Activated naive CD8-positive, alpha-beta T cell treated with anti-CD3 and anti-CD28 coated beads, Interleukin-2, amount 50 U/mL, for 24 hours (primary cell): ENCODE results near the gene DLGAP4.

Source experiments
- ATAC-seq: fragments of 150-1000 bp; cut with Tn5 transposase; one replicate; pipeline ENCODE4 v1.10.0; 2021
- DNase-seq: peaks from one replicate; pipeline ENCODE4 v3.0.0; 2021
- H3K27ac Mint-ChIP-seq: one replicate; pipeline ENCODE4 v1.8.0; 2021; ENCODE audit warnings: mild to moderate bottlenecking, mixed read lengths
- H3K27me3 Mint-ChIP-seq: one replicate; pipeline ENCODE4 v1.8.0; 2021; ENCODE audit warnings: mixed read lengths
- H3K36me3 Mint-ChIP-seq: one replicate; pipeline ENCODE4 v1.8.0; 2021; ENCODE audit warnings: low read depth, mixed read lengths
- H3K4me1 Mint-ChIP-seq: one replicate; pipeline ENCODE4 v1.8.0; 2021; ENCODE audit warnings: mixed read lengths
- H3K4me3 Mint-ChIP-seq: one replicate; pipeline ENCODE4 v1.8.0; 2021; ENCODE audit warnings: mild to moderate bottlenecking, moderate library complexity, mixed read lengths
- H3K9me3 Mint-ChIP-seq: one replicate; pipeline ENCODE4 v1.8.0; 2021; ENCODE audit warnings: mixed read lengths

The DLGAP4 gene

DNA sequence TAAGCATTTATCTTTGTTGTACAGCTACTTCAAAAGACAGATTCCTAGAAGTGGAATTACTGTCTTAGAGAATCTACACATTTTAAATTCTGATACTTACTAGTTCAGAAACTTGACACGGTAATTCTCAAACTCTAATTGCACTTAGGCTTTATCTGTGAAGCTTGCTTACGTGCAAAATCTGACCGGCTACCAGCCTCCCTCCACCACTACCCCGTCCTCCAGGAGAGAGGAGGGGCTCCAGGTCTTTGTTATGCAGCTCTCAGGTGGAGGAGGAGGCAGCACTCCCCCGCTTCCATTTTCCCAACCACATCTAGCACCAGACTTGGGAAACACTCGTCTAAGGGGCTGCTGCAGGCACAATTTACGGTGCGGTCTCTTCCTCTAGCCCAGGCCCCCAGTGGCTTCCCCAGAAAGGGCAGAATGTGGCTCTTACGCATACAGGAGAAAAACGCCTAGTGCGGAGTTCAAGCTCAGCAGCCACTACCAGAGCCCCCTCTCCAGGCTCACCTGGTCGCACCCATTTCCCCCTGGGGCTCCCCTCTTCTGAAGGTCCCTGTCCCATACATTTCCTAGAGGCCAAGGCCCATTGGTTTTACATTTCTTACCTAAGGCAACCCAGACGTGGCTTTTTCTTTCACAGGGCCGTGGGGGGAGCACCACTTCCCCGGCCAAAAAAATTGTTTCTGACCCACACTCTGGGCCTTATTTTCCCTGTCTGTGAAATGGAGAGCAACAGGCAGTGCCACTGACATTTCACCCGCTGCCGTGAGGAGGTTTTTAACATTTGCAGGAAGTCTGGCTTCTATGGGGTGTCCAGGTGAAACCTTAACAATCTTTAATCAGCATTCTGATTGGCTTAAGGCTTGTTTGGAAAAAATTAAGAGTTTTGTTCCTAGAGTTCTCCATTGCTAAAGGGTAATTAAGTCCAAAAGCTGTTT, 265.7 kb downstream of the DLGAP4 start:
- Mint-ChIP-seq H3K9me3 (no peaks in the 10 kb centered on the region), H3K36me3 (peaks cover 10% of the 10 kb centered on the region), H3K27ac (peak overlapping the region; percentile 97), H3K27me3 (no peaks in the 10 kb centered on the region), H3K4me3 (peak overlapping the region; percentile 86), H3K4me1 (peaks cover 39% of the 10 kb centered on the region)
- DNase-seq (no peak), ATAC-seq (no peak)

DNA sequence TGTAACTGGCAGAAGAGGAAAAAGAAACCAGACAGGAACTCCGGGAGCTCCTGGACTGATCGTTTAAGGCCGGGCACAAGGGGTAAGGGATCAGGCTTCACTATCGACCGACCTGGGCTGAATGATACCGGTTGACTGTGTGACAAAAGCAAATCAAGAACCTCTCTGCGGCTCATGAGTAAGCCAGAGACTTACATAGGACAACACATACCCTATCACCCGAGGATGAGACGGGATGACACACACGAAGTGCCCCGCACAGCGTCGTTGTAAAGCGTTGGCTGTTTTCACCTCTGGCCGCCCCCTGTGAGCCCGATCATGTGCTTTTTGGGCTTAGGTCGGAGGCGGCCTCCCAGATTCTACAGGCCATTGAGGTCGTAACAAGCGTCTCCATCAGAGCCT, 266.6 kb downstream of the DLGAP4 start:
- Mint-ChIP-seq H3K27ac (peak overlapping the region; percentile 97), H3K4me3 (peak overlapping the region; percentile 86), H3K9me3 (no peaks in the 10 kb centered on the region), H3K27me3 (no peaks in the 10 kb centered on the region), H3K36me3 (peaks cover 10% of the 10 kb centered on the region), H3K4me1 (peaks cover 39% of the 10 kb centered on the region)
- ATAC-seq (peak; percentile 80), DNase-seq (peak; percentile 74)

DNA sequence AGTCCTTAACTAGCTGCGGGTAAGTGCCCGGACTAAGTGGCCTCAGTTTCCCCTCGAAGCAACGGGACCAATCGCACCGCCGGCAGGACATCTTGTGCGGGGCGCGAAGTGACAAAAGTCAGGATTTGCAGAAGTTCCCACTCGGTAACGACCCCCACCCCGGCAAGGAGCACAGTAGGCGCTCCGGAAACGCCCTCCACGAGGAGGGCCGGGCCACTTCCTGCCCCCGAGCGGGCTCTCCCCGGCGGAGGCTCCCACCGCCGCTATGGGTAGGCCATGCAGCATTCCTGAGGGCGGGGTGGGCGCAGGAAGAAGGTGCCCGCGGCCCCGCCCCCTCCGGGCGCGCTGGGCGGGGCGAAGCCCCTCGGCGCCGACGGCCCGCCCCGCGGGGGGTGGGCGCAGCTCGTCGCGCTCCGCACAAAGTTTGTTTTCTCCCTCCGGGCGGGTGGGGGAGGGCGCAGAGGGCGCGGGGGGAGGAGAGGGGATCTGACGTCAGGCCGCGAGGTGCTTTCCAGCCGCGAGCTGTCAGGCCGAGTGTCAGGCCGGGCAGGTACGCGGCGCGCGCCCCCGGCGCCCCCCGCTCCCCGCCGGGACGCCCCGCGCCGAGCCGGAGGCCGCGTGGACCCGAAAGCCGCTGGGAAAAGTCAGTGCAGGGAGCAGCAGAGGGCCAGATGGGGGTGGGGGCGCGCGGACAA, 267.1 kb downstream of the DLGAP4 start, which contains the start of gene TGIF2:
Gene TGIF2, plus strand, starts transcription at position 495 of the 695 bp plus-strand sequence. CDS start 5,178 bp downstream, outside the sequence.
- H3K36me3 Mint-ChIP-seq, result peaks cover 10% of the 10 kb centered on the region
- H3K27me3 Mint-ChIP-seq, result no peaks in the 10 kb centered on the region
- H3K27ac Mint-ChIP-seq, result peak within 1 kb of the TSS; percentile 97
- H3K4me1 Mint-ChIP-seq, result peaks cover 42% of the 10 kb centered on the region
- peak within 1 kb of the TSS; percentile 94 for H3K4me3 Mint-ChIP-seq
- H3K9me3 Mint-ChIP-seq, result no peaks in the 10 kb centered on the region
- DNase-seq (peak; percentile 90), ATAC-seq (peak; percentile 79)

DNA sequence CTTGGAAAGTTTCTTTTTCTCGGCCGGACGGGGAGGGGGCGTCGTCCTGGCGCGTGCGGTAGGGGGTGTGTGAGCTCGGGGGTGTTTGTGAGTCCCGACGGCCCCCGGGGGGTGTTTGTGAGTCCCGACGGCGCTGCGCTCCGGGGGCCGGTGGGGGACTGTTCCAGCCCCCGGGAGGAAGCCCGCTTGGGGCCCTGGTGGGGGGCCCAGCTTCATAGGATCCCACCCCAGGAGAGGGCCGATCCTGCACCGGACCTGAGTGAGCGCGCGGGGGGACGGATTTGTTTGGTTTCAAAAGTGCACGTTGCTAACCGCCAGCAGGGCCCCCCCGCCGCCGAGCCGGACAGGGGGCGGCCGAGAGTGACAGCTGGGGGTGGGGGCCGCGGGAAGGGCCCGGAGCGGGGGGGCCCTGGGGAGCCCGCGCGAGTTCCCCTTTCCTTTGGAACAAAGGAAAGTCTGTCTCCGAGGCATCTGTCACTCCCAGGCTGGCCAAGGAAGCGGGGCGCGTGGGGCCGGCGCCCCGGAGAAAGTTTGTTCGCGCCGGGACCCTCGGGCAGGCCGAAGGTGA, 267.7 kb downstream of the DLGAP4 start:
- Mint-ChIP-seq H3K9me3 (no peaks in the 10 kb centered on the region), H3K27ac (peak overlapping the region; percentile 49), H3K36me3 (peaks cover 13% of the 10 kb centered on the region), H3K27me3 (no peaks in the 10 kb centered on the region), H3K4me1 (peaks cover 44% of the 10 kb centered on the region), H3K4me3 (peak overlapping the region; percentile 94)
- DNase-seq (peak; percentile 45), ATAC-seq (no peak)

DNA sequence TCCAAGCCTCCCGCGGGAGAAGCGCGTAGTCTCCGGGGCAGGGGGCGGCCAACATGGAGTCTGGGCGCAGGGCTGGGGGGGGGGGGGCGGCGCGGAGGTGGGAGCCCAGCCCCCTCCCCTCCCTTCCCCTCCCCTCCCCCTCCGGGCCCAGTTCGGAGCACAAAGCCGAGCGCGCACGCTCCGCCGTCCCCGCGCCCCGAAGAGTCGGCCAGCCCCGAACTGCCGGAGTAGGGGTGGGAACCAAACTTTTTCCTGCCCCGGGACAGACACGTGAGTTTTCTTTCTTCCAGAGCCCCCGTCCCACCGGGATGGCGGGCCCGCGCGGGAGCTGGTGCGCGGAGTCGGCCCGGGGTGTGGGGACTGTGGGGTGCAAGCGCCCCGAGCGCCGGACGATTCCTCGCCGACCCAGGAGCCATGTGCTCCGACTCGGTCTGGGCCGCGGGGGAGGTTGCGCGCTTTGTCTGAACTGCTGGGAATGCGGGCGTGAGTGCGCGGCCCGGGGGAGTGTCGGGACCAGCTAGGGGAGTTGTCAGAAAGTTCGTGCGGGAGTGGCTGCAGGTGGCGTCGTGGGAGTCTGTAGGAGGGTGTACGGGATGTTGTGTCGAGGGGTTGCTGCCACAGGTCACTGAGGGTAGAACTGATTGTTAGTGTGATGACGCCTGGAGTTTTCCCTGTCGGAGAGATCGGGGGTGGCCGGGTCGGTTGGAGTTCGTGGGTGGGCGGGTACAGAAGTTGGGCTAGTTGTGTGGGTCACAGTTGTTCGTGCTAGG, 268.4 kb downstream of the DLGAP4 start:
- DNase-seq, result peak; percentile 58
- peaks cover 44% of the 10 kb centered on the region for H3K4me1 Mint-ChIP-seq
- H3K4me3 Mint-ChIP-seq, result peak overlapping the region; percentile 94
- peak overlapping the region; percentile 94 for H3K27ac Mint-ChIP-seq
- H3K36me3 Mint-ChIP-seq, result peaks cover 16% of the 10 kb centered on the region
- H3K27me3 Mint-ChIP-seq, result no peaks in the 10 kb centered on the region
- no peaks in the 10 kb centered on the region for H3K9me3 Mint-ChIP-seq
- no peak for ATAC-seq

DNA sequence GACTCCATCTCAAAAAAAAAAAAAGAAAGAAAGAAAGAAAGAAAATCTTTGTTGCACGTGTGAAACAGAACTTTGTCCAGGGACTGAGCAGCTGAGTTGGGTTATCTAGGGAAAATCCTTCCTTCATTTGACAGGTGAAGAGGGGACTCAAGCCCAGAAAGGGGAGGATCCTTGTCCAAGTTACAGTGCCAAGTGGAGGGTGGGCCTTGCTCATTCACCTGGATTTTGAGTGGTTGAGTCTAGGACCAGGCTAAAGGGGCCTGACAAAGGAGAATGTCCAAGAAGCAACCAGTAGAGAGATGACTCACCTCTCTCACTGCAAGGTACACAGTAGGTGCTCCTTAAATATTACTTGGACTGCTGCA, 269.9 kb downstream of the DLGAP4 start:
- DNase-seq, result no peak

More for the DNA sequence above, 269.9 kb downstream of the DLGAP4 start:
- Mint-ChIP-seq H3K27ac (peak overlapping the region; percentile 22), H3K9me3 (no peaks in the 10 kb centered on the region), H3K27me3 (no peaks in the 10 kb centered on the region), H3K4me3 (peak overlapping the region; percentile 94), H3K4me1 (peaks cover 51% of the 10 kb centered on the region), H3K36me3 (peaks cover 25% of the 10 kb centered on the region)
- no peak for ATAC-seq
